ENCODE measurements around the gene NUFIP2.
"Not testable (repeated sequence)": the region's sequence is repeated elsewhere in the genome, so short reads cannot be mapped to it uniquely, and the experiment has no call there.

Gene NUFIP2, protein sequence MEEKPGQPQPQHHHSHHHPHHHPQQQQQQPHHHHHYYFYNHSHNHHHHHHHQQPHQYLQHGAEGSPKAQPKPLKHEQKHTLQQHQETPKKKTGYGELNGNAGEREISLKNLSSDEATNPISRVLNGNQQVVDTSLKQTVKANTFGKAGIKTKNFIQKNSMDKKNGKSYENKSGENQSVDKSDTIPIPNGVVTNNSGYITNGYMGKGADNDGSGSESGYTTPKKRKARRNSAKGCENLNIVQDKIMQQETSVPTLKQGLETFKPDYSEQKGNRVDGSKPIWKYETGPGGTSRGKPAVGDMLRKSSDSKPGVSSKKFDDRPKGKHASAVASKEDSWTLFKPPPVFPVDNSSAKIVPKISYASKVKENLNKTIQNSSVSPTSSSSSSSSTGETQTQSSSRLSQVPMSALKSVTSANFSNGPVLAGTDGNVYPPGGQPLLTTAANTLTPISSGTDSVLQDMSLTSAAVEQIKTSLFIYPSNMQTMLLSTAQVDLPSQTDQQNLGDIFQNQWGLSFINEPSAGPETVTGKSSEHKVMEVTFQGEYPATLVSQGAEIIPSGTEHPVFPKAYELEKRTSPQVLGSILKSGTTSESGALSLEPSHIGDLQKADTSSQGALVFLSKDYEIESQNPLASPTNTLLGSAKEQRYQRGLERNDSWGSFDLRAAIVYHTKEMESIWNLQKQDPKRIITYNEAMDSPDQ

GRCh38 chr17:29293890-29294579 is at the start of gene NUFIP2:
TSS of gene NUFIP2 (minus strand) at chr17:29294148. CDS start at chr17:29294059, 89 bp downstream.
- DNase-seq (ENCODE audit: low read depth), result peak; percentile 96

DNA sequence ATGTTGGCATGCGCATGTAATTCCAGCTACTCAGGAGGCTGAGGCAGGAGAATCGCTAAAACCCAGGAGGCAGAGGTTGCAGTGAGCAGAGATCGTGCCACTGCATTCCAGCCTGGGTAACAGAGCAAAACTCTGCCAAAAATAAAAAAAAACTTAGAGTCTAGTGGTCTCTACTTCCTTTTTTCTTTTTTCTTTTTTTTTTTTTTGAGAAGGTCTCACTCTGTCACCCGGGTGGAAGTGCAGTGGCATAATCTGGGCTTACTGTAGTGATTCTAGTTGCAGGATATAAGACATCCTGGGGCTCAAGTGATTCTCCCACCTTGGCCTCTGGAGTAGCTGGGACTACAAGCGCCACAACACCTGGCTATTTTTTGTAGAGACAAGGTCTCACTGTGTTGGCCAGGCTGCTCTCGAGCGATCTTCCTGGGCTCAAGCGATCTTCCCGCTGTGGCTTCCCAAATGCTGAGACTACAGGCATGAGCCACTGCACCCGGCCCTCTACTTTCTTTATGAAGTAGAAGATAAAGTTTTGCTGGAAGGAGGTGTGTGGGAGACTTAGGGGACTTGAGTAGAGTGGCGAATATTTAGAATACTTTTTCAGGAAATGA is 48.3 kb upstream of the NUFIP2 start:
- DNase-seq (ENCODE audit: low read depth), result no peak

DNA sequence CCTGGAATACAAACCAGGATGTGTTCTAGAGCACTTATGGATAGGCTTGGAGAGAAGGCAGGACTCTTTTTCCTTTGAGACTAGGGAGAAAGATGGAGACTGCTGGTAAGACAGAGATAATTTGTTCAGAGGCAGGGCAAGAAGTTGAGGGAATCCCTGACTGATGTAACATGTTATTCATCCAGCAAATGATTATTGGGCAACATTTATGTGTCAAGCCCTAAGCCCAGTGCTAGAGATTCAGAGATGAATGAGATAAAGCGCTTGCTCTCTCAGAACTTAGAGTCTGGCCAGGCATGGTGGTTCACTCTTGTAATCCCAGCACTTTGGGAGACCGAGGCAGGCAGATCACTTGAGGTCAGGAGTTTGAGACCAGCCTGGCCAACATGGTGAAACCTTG is 47.8 kb upstream of the NUFIP2 start:
- peak; percentile 96 for DNase-seq (ENCODE audit: low read depth)

- not testable (repeated sequence) for DNase-seq (ENCODE audit: low read depth)
These were observed 45.1 kb upstream of the NUFIP2 start for GRCh38 chr17:29339016-29339415.

GRCh38 chr17:29331708-29332085 is 37.7 kb upstream of the NUFIP2 start:
- DNase-seq (ENCODE audit: low read depth), result no peak

GRCh38 chr17:29331075-29331707 is 37.2 kb upstream of the NUFIP2 start:
- DNase-seq (ENCODE audit: low read depth), result no peak

- DNase-seq (ENCODE audit: low read depth), result no peak
These were observed 33.5 kb upstream of the NUFIP2 start for GRCh38 chr17:29327412-29327811.

GRCh38 chr17:29326023-29326813 is 32.3 kb upstream of the NUFIP2 start:
- DNase-seq (ENCODE audit: low read depth), result no peak

DNA sequence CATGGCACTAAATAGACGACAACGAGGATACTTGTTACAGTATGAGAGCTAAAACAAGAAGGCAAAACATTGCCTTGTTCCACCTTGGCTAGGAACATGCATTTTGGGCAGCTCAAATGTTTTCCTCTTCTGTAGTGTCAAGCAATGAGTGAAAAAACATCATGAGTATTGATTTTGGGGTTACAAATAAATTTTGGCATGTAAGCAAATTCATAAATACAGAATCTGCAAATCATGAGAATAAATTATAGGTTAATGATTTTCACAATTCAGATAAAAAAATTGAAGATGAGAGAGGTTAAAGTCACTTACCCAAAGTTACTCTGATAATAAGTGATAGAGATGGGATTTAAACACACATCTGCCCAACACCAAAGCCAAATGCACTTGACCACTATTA is 28.4 kb upstream of the NUFIP2 start:
- DNase-seq (ENCODE audit: low read depth), result no peak

GRCh38 chr17:29303386-29303785 is 9.4 kb upstream of the NUFIP2 start:
- DNase-seq (ENCODE audit: low read depth), result no peak

DNA sequence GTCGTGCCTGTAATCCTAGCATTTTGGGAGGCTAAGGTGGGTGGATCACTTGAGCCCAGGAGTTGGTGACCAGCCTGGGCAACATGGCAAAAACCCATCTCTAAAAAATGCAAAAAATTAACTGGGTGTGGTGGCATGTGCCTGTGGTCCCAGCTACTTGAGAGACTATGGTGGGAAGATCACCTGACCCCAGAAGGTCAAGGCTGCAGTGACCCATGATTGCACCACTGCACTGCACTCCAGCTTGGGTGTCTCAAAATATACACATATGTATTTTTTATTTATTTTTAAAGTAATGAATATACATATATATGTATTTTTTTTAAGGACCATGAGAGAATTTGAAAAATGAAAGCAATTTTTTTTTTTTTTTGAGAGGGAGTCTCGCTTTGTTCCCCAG is 5.1 kb upstream of the NUFIP2 start:
- DNase-seq (ENCODE audit: low read depth), result no peak

- DNase-seq (ENCODE audit: low read depth), result no peak
These were observed 1.5 kb upstream of the NUFIP2 start for GRCh38 chr17:29295420-29295819.

DNA sequence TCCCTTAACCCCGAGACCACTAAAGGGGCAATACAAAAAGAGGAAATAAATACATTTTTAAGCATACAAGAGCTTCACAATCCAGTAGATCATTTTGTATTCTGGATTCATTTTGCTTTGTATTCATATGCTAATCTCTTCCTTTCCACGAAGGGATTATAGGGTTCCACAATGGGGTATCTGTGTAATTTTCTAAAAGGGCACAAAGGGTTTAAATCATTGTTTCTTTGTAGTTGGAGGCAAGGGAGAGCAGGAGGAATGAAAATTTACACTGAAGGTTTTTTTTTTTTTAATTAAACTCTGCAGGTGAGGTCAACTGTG is 592 bp upstream of the NUFIP2 start:
- DNase-seq (ENCODE audit: low read depth), result no peak

- peak; percentile 37 for DNase-seq (ENCODE audit: low read depth)
These were observed 707 bp downstream of the NUFIP2 start for GRCh38 chr17:29292992-29293889.

DNA sequence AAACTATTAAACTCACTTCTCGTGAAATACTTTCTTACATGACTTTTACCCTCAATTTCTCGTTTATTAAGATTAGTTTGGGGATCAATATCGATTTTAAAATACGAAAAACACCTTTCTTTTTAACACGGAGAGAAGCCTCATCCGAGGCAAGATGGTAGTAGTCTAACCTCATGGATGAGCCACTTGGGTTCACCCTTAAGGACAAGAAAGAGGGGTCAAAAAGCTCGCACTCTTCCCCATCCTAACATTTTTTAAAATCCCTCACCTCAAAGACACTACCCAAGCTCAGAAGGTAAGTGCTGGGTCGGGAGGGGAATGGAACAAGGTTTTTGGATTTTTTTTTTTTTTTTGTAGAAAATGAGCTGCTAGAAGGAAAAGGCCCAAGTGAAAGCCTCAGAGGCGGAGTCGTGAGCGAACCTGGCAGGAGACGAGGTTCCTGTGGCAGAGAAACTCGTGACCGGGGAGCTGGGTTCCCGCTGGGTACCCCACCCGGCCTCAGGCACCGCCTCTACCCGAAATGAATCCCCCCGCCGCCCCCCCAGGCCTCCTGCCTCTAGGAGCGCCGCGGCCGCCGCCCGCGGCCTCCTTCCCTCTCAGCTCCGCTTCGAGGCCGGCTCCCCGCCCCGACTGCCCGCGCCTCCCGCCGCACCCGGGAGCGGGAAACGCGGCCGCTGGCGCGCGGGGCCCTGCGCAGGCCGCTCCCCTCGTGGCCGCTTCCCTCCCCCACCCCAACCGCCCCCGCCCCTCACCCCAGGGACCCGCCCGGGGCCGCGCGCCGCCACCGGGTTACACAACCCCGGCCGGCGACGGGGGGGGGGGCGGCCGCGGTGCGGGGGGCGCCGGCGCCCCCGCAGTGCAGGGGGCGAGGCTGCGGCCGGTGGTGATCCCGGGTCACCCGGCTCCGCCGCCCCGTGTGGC is 1.6 kb downstream of the NUFIP2 start:
- DNase-seq (ENCODE audit: low read depth), result peak; percentile 36

DNA sequence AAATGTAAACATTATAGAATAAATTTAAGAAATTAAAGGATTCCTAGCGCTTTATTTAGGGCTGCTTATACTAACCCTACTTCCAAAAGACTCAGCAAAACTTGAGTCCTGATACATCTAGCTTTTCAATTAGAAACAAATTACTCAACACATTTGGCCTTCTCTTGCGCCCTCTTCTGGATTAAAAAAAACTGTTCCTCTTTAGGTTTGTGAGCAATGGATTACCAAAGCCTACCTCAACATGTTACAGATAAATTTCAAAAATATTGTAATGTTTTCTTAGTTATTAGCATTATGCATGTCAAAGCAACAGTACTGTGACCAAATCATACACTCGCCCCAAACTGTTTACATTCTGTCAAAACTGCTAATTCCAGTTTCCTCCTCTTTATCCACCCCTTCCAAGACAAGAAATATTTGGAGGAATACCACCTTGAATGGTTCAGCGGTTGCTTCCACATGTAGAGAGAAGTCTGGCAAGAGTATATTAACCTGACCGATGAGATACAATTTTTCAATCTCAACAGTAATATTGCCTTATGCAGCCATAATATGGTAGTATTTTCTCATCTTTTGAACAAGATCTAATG is 2.7 kb downstream of the NUFIP2 start:
- DNase-seq (ENCODE audit: low read depth), result peak; percentile 66

DNA sequence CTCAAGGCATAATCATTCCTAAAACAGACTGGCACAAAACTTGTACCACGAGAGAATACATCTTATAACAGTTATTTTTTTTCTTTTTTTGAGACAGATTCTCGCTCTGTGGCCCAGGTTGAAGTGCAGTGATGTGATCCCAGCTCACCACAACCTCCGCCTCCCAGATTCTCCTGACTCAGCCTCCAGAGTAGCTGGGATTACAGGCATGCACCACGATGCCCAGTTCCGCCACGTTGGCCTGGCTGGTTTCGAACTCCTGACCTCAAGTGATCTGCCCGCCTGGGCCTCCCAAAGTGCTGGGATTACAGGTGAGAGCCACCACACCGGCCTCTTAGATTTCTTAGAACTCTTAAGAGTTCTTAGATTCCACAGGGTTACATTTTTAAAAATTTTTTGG is 4.1 kb downstream of the NUFIP2 start:
- DNase-seq (ENCODE audit: low read depth), result peak; percentile 9

DNA sequence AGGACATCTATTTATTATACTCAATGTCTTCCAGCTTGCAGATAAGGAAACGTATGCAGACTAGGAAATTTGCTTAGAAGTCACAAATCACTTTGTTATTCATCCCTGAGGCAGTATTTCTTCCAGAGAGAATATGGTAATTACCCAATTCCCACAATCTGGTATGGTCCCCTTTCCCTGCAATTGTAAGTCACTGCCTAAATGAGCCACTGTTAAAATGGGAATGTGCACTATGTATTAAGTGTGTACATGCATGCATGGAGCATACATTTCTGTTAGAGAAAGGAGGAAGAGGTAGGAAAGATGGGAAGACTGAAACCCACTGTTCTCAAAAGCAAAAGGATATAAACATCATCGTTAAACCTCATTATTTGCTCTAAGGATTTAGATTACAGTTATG is 10.0 kb downstream of the NUFIP2 start:
- no peak for DNase-seq (ENCODE audit: low read depth)

DNA sequence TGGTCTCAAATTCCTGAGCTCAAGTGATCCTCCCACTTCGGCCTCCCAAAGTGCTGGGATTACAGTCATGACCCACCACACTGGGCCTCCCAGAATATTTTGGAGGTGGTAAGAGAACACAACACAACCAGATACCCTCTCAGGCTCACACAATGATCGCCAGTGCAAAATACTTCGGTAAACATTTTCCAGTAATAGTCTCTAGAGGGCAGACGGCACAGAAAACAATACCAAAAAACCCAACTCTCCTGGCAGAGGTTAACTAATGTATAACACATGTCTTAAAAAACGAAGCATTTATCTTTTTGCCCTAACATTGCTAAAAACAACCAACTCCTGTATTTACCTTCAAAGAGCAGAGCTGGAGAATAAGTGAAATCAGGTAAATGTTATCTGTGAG is 10.5 kb downstream of the NUFIP2 start:
- DNase-seq (ENCODE audit: low read depth), result no peak
